HG03520 (cell line): ENCODE measurements around the gene COQ8A.

Experiments
- ATAC-seq: cut with Tn5 transposase; IDR thresholded peaks from one replicate; pipeline ENCODE4 v1.9.1; 2021; ENCODE audit warnings: mild to moderate bottlenecking, moderate library complexity; ENCODE audit not compliant: unreplicated experiment

The COQ8A gene

DNA sequence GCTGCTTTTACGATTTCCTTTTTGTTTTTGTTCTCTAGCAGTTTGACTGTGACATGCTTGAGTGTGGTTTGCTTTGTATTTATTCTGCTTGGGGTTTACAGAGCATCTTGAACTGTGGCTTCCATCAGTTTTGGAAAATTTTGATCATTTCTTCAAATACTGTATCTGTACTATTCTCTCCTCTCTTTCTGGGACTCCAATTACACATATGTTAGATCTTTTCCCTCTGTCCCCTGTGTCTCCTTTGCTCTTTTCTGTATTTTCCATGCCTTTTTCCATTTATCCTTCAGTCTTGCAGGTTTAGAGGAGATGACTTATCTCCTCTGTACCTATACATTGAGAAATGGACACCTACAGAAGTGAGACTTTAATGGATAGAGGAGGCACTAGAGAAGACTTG is 31.7 kb downstream of the COQ8A start:
- ATAC-seq, result no peak

DNA sequence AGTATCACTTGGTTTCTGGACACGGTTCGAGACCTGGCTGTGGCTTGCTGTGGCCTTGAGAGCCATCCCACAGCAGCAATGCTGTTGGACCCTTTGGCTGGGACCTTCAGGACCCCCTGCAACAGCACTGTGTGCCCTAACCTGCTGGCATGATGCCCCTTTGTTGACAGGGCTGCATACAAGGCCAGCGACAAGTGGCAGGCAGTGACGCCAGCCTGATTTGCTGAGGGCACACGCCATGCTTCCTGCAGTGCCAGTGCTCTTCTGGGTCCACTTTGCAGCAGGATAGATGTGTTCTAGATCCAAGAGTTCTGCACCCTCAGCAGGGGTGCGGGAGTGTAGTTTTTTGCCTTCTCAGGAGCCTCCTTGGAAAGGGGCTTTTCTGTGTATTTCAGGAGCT is 32.8 kb downstream of the COQ8A start:
- ATAC-seq, result no peak

DNA sequence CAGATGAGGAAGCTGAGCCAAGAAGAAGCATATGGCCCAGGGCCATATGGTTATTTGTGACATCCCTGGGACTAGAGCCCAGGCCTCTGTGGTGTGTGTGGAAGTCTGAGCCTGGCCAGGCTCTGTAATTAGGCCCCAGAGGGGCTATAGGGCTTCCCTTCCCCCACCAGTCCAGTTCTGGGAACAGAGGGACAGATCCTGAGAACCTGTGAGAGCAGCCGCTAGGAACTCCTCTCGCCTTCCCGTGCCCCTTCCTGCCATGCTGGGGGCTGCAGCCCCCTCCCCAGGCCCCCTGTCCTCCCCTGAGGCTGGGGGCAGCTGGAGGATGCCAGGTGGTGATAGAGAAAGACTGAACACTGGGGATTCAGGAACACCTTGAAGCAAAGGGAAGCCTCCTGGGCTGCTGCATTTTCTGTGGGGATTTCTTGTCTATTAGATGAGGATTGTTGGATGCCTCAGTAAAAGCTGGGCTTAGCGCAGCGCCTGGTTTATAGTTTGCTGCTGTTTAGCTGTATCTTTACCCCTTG is 33.3 kb downstream of the COQ8A start:
- no peak for ATAC-seq

DNA sequence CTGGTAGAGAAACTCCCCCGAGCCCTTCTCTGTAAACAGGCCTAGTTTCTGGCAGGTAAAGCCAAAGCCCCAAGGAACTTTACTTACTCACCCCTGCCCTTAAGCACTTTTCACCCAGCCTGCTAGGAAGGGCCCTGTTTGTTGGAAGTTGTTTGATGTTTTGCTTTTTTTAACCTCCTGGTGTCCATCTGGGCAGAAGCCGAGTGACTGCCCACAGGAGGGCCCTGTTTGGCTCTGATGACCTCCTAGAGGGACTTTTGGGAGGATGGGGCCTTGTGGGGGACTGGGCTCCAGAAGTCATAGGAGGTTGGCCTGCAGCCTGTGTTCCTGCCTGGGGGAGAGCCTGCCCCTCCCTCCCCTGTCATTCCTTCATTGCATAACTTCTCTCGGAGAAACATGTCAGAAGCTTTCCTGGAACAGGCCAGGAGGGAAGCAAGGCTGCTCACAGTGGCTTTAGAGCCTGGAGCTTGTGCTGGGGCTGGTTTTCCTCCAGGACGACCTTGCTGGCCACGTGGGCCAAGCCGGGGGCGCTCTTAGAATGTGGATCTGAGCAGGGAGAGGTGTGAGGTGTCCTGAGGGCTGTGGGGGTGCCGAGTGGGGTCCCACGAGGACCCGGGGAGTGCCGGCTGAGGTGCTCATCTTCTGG is 33.9 kb downstream of the COQ8A start:
- ATAC-seq, result no peak

DNA sequence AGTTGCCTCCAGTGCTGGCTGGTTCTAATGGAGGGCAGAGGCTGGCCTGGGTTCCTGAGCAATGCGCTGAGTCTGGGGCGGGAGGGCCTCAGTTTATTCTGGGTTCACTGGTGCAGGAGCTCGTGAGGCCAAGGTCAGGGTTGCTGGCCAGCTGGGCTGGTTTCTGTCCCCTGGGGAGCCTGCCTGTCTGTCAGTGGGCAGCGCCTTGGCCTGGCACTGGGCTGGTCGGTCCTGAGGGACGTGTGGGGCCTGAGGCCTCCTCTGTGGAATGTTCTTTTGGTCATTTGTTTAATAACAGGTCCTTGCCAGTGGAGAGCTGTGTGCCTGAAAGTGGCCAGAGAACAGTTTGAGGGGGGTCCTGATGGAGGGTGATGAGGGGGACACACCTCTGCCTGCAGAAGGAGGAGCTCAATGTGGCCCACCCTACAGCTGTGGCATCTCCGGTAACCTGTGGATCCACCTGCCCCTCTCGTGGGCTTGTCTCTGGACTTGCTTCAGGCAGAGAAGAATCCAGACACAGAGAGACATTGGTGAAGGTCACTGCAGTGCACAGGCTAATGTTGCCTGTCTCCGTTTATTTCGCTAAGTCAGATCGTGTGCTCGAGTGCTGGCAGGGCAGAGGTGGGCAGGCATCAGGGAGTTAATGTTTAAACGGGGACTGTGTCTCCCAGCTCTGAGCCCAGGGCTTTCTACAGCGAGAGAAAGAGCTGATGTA is 34.6 kb downstream of the COQ8A start:
- ATAC-seq, result no peak

DNA sequence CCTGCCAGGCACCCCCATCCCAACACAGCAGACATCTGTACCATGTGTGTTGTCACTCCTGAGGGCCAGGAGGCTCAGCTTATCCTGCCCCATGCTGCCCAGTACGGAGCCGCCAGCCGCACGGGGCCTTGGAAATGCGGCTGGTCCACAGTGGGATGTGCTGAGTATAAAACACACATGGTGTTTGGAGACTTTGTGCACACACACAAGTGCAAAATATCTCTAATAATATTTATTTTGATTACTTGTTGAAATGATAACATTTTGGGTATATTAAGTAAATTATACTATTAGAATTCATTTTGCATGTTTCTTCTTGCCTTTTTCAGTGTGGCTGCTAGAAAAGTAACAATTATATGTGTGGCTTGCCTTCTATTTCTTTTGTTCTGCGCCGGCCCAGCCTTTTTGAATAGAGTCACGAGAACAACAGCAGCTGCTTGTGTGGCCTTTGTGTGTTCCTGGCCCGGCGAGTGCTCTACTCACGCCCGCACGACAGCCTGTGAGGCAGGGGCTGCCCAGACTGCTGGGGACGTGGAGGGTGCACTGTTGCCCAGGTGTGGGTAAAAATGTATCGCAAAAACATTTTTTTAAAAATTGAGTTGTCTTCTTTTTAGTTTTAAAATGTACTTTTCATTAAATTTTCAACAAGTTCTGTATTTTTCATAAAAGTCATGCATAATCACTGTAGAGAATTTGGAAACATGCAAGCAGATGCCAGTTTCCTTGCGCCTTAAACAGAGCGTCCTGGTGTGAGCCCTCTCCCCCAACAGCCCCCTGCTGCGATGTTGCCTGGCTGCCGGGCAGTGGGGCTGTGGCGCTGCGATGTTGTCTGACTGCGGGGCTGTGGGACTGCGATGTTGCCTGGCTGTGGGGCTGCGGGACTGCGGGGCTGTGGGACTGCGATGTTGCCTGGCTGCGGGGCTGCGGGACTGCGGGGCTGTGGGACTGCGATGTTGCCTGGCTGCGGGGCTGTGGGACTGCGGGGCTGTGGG is 35.5 kb downstream of the COQ8A start:
- ATAC-seq, result no peak

DNA sequence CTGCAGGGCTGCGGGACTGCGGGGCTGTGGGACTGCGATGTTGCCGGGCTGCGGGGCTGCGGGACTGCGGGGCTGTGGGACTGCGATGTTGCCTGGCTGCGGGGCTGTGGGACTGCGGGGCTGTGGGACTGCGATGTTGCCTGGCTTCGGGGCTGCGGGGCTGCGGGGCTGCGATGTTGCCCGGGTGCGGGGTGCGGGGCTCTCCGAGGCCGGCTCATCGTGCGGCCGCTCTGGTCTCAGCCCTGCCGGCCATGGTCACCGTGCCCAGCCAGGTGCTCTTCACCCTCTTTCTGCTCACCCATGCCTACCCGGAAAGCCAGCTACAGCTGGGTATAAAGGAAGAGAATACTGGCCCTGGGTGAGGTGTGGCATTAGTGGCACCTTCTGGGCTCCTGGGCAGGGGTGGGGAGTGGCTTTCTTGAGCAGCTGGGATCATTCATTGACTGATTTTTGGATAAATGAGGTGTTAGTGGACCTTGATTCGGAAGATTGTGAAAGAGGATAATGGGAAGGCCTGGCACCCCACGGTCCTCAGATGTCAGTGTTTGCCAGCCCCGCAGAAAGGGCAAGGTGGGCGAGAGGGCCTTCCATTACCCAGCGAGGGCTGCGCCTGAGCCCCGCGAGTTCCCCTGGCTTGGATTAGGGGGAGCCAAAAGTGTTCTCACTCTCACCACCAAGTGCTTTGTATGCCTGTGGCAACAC is 36.3 kb downstream of the COQ8A start:
- no peak for ATAC-seq

DNA sequence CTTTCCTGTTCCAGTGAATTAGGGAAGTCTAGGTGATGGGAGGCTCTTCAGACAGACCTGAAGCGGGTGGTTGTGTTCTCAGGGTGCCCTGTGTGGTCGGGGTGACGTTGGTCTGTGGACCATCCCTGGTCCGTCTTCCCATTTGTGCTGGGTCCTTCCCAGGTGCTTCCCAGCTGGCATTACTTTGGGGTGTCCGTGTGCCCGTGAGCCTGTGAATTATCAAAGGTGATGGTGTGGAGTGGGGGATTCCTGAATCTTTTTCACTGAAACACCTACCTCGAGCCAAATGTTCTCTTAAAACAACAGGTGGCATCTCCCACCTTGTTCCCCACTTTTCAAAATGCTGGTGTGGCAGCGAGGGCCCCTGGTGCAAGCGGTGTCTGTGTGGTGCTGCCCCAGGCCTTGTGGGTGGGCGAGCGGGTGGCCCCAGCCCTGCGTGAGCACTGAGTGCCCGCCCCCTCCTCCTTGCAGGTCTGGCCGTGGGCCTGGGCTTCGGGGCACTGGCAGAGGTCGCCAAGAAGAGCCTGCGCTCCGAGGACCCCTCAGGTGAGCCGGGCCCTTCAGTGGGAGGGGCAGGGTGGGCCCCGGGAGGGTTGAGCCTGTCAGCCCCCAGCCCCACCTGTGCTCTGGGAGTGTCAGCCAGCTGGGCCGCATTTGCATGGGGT is 37.0 kb downstream of the COQ8A start:
- ATAC-seq, result no peak

DNA sequence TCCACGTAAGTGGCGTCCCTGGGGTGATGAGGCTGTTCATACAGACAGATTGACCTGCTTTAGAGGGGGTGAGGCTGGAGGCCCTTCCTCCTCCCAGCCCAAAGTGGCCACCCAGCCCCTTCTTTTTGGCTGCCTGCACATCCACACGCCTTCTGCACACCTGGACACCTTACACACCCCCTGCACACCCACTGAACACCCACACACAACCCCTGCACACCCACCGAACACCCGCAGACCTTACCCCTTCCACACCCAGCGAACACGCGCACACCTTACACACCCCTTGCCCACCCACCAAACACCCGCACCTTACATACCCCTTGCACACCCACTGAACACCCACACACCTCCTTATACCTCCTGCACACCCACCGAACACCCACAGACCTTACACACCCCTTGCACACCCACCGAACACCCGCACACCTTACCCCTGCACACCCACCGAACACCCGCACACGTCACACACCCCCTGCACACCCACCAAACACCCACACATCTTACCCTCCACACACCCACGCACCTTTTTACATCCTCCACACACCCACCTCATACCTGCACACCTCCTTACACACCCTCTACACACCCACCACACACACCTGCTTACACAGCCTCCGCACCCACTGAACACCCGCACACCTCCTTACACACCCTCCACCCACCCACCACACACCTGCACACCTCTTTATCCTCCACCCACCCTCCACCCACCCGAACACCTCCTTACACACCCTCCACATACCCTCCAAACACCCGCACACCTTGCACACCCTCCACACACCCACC is 37.7 kb downstream of the COQ8A start:
- no peak for ATAC-seq

DNA sequence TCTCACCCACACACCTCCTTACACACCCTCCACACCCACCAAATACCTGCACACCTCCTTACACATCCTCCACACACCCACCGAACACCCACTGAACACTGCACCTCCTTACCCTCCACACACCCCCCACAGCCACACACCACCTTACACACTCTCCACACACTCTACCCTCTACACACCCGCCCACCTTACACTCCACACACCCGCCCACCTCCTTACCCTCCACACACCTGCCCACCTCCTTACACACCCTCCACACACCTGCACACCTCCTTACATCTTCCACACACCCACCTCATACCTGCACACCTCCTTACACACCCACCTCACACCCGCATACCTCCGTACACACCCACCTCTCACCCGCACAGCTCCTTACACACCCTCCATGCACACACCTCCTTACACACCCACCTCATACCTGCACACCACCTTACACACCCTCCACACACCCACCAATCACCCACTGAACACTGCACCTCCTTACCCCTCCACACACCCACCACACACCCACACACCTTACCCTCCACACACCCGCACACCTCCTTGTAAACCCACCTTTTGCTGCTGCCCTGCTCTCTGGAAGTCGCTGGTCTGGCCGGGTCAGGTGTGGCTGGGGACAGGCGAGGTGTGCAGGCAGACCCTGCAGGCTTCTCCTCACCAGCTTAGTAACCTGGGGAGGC is 38.5 kb downstream of the COQ8A start:
- no peak for ATAC-seq

DNA sequence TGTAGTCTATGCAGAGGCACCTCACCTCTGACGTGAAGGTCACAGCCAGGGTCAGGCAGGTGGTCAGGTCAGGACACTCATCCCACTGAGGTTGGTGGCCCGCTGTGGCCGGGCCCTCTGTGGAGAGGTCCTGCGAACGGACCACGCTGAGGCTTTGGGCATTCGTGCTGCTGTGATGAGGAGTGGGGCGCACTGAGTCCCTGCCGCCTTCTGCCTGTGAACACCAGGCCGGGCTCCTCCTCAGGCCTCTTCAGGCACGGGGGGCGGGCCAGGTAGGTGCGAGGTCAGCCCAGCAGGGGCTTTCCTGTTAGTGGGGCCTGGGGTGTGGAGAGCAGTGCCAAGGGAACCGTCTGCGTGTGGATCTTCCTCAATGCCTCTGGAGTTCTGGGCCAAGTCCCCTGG is 39.0 kb downstream of the COQ8A start:
- ATAC-seq, result no peak

DNA sequence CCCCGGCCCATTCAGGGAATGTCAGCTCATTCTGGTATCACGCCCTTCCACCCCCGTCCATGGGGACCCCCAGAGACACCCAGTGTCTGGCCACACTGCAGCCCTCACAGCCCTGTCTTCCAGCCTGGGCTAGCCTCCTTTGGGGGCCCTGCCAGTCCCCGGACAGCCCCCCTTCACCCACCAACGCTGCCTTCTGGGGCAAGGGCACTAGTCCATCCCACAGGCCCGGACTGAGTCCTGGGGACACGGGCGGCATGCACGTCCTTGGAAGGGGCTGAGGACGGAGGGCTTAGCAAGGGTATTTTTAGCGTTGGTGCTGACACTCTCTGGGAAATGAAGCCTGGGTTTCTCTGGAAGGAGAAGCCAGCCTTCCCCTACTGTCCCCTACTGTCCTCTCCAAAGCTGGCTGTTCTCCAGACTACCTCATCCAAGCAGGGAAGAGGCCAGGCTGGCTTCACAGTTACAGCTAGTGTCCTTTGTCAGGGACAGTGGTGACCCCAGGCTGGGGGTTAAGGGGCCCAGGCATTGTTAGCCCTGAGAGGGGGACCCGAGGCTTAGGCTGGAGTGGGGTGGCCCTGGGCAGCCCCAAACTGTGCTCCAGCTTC is 39.5 kb downstream of the COQ8A start:
- no peak for ATAC-seq

DNA sequence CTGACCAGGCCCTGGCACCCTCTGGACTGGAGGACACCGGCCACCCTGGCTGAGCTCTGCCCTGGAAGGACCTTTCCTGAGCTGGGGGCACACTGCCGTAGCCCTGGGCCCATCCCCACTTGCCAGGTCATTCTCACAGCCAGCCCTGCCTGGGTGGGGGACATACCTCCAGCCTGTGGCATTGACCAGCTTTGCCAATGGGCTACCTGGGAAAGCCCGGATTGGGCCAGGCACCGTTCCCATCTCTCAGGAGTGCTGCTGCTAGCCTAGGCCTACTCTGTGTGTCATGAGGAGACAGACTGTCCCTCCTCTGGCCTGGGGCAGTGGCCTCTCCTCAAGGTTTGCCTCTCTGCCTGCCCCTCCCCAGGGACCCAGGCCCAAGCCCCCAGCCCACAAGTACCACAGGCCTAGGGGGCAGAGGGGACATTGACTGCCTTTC is 40.0 kb downstream of the COQ8A start:
- no peak for ATAC-seq

DNA sequence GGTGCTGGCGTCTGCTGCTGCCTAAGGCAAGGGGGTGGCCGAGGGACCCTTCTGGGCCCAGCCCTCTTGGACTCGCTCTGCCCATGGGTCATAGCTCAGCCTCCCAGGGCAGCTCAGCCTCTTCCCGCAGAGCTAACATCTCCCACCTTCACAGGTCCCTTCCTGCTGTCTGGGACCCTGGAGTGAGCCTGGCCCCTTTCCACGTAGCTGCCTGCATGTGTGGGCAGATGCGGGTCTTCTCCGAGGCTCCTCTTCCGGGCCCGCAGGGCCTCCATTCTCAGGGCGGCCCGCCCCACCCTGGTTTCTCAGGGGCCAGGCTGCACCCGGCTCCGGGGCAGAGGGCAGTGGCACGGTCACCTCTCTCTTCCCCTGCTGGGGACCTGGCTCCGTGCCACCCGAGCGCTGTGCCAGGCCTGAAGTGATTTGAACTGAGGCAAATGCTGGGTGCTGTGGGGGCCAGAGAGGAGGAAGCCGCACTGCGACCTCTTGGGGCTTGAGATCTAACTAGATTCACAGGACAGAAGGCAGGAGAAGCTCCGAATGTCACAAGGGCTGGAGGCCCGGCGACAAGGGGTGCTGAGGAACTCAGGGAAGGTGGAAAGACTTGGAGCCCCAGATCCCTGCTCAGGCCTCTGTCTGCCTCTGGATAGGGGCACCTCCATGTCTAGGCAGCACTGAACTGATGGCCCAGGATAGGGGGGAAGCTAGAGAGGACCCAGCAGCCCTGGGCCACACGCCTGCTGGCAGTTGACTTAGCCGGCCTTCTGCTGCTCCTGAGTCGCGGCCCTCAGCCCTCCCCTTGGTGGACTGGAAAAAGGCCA is 40.7 kb downstream of the COQ8A start:
- ATAC-seq, result no peak

DNA sequence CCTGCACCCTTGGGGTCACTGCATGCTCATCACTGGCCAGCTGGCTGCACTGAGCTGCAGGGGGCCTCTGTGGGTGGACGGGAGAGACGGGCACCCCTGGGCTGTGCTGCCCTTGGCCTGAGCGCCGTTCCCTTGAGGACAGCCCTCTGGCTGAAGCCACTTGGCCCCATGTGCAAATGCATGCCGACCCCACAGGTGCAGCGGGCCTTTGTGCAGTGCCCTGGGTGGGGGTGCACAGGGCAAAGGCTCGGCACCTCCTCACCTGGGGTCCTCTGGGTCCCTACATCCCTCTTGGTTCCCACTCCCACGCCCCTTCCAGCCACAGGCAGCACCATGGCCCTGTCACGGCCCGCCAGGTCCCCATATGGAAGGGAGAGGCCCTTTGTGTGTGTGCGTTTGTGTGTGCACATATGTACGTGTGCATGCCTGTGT is 41.3 kb downstream of the COQ8A start:
- ATAC-seq, result no peak

DNA sequence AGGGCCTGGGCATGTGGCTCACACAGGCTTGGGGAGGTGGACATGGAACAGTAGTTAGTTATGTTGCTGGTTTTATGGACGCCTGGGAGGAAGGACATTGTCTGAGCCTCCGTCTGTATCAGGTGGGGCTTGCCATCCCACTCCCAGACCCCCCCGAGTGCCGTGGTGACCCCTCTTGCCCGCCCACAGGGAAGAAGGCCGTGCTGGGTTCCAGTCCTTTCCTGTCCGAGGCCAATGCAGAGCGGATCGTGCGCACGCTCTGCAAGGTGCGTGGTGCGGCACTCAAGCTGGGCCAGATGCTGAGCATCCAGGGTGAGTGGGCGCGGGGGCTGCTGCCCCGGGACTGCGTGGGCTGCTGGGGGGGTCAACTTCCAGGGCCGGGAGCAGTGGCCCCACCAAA is 41.7 kb downstream of the COQ8A start:
- no peak for ATAC-seq

DNA sequence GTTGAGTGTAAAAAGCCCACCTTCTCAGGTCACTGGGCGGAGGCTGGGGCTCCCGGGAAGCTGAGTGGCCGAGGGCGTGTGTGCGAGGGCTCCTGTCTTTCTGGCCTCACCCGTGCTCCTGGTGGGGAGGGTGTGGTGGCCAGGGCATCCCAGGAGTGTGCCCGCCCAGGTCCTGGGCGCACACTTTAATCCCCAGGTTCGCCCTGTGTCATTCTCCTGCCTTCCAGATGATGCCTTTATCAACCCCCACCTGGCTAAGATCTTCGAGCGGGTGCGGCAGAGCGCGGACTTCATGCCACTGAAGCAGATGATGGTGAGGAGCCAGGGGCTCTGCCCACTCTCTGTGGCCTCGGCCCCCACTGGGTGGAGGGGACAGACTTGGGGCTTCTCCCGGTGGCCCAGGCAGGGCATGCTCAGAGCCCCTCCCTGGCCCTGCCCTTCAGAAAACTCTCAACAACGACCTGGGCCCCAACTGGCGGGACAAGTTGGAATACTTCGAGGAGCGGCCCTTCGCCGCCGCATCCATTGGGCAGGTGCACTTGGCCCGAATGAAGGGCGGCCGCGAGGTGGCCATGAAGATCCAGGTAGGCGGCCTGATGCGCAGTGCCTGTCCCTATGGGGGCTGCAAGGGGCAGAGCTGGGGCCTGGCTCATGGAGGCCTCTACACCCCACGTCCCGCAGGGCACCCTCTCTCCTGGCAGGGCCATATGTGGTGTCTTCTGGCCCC is 42.5 kb downstream of the COQ8A start:
- ATAC-seq, result no peak
